Lower leg skin (tissue), 4 donors: Measurements from ENCODE around the gene TK2. TPM values are rescaled to one million over a fixed set of nuclear protein-coding genes. Genes with fewer than 3 reads are reported as not detected.
A peak's percentile ranks its signal among the peaks of the same experiment; 100 is the strongest.

Experiments used
- DNase-seq, 2 donors: peaks; one replicate each; pipeline ENCODE4 v3.0.0-alpha.2; 2019; ENCODE audit warnings: low spot score in 2 of 2
- H3K4me3 ChIP-seq: fragments of 200-600 bp; sonication (generic); 2 replicates; pipeline ENCODE4 v1.5.1; 2017; ENCODE audit warnings: mild to moderate bottlenecking, low read depth; ENCODE audit not compliant: poor library complexity, severe bottlenecking
- POLR2A ChIP-seq, 2 donors: fragments of 450-650 bp; IDR thresholded peaks; one replicate each; pipeline ENCODE4 v1.6.1; 2016 to 2017; ENCODE audit warnings: antibody characterized with exemption in 2 of 2, mild to moderate bottlenecking in 1 of 2, moderate library complexity in 1 of 2
- WGBS, 2 donors: methylation state at CpG; one replicate each; pipeline ENCODE4 v1.1.5; 2018; 5-methylcytosine and 5-hydroxymethylcytosine counted together
- intact Hi-C: fragments of 100-400 bp; cut with DNase I; formaldehyde crosslinking; loops from one replicate; pipeline ENCODE4 v1.15.0; 2023; ENCODE audit warnings: low total_unique reads
- total RNA-seq, 4 donors: library from RNA; depleted of rRNA; stranded (reverse); fragments of >200 nt; gene quantifications; one replicate each; pipeline ENCODE4 v1.1.0, GENCODE V29; 2016
- TF ChIP-seq, protein P1 (sequence below), 3 donors: fragments of 450-650 bp; IDR thresholded peaks; one replicate each; pipeline ENCODE4 v1.5.1; 2016; ENCODE audit warnings: antibody characterized with exemption in 3 of 3, mild to moderate bottlenecking in 3 of 3, moderate library complexity in 2 of 3

Gene TK2
- total RNA-seq, 4 donors from 2014 or later: 15.3 to 28.3 (median 22.6) TPM

DNA sequence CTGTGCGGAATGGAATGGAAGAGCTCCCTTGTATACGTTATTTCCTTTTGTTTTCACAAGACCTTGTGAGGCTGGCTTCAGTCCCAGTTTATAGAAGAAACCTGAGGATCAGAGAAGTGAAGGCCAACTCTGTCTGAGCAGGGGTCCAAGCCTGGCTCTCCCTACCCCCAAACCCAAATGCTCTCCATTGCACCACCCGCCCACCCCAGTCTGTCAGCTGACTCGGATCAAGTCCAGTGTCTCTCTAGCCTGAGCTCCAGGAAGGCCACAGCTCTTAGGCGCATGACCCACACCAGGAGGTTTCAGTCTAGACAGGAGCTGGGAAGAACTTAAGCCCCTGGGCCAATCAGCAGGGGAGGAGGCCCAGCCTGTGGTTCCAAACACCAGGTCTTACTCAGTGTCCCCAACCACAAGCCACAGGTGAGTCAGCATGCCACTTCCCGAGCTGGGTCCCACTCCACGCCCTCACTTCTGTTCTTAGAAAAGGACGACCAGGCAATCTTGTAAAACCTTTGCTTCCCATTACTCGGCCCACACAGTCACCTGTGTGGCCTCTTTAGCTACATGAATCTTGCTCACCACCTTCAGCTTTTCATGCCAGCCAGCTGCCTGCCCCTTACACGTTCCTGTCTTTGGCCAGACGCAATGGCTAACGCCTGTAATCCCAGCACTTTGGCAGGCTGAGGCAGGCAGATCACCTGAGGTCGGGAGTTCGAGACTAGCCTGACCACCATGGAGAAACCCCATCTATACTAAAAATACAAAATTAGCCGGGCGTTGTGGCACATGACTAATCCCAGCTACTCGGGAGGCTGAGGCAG is 27.8 kb downstream of the TK2 start:
- intact Hi-C loops: no loop called here
- WGBS, 2 donors: 71 to 74% methylated on average over 17 of the region's 17 CpGs
- no peak overlapping the region for H3K4me3 ChIP-seq
- TF ChIP-seq POLR2A (IDR thresholded peaks at IDR 0.05): no peak
- TF ChIP-seq, protein P1, sequence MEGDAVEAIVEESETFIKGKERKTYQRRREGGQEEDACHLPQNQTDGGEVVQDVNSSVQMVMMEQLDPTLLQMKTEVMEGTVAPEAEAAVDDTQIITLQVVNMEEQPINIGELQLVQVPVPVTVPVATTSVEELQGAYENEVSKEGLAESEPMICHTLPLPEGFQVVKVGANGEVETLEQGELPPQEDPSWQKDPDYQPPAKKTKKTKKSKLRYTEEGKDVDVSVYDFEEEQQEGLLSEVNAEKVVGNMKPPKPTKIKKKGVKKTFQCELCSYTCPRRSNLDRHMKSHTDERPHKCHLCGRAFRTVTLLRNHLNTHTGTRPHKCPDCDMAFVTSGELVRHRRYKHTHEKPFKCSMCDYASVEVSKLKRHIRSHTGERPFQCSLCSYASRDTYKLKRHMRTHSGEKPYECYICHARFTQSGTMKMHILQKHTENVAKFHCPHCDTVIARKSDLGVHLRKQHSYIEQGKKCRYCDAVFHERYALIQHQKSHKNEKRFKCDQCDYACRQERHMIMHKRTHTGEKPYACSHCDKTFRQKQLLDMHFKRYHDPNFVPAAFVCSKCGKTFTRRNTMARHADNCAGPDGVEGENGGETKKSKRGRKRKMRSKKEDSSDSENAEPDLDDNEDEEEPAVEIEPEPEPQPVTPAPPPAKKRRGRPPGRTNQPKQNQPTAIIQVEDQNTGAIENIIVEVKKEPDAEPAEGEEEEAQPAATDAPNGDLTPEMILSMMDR (IDR thresholded peaks at IDR 0.05): no peak
- DNase-seq: peak in 1 of 2 donors; percentile 88

DNA sequence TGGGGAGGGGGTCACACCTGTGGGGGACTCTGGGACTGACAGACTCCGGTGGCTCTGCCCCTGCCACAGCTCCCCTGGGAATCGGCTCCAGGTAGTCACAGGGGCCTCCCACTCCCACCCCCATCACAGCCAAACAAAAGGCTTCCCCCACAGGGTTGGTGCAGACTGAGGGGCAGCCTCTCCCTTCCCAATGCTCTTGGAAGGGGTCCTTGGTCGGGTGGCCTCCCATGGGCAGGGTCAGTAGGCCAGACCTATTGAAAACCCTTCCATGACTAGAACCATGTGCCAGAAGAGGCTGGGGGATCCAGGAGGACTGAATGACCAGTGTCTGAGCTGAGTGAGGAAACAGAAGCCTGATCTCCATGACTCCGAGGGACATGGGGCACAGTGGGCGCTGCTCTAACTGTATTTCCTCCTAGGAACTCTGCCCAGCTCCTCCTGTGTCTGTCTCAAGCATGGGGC is 28.6 kb downstream of the TK2 start:
- 77 to 87% methylated on average over 4 to 5 of the region's 5 CpGs for WGBS, 2 donors
- DNase-seq: peak in 1 of 2 donors; percentile 80
- no peak overlapping the region for H3K4me3 ChIP-seq
- intact Hi-C loops: no loop called here
- no peak for TF ChIP-seq POLR2A (IDR thresholded peaks at IDR 0.05)
- TF ChIP-seq, protein P1 (IDR thresholded peaks at IDR 0.05): no peak

DNA sequence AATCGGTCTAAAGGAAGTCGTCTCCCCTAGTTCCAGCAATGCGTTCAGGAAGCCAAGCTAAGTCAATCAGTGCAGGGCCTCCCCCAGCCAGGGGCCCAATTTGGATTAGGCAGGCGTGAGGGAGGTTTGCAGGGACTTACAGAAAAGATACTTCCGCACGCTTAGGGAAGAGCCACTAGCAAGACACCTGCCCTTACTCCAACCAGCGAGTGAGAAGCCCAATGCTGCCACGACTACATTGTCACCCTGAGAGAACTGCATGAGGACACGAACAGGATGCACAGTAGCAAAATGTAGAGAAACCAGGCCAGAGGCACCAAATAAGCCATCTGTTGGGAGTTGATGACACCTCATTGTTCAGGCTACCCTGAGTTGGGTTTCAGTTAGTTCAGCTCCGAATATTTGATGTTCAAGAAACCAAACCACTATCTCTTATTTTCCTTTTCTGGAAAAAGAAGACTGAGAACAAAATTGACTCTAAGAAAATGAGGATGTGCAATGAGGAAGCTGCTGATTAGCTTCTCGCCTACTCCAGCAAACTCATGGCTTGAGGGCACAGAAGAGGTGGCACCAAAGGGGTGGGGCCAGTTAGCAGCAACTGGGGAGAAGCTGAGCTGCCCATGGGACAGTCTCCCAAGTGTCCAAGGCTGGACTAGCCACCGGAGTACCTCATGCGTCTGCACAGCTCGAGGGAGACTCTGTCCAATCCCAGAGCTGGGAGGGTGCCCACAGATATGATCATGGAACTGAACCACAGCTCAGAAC is 29.3 kb downstream of the TK2 start:
- peak; percentile 67 to 90 for DNase-seq
- H3K4me3 ChIP-seq: no peak overlapping the region
- TF ChIP-seq POLR2A (IDR thresholded peaks at IDR 0.05): no peak
- TF ChIP-seq, protein P1 (IDR thresholded peaks at IDR 0.05): no peak
- intact Hi-C loops: no loop called here
- 75% methylated on average over 14 of the region's 14 CpGs for WGBS, 2 donors

DNA sequence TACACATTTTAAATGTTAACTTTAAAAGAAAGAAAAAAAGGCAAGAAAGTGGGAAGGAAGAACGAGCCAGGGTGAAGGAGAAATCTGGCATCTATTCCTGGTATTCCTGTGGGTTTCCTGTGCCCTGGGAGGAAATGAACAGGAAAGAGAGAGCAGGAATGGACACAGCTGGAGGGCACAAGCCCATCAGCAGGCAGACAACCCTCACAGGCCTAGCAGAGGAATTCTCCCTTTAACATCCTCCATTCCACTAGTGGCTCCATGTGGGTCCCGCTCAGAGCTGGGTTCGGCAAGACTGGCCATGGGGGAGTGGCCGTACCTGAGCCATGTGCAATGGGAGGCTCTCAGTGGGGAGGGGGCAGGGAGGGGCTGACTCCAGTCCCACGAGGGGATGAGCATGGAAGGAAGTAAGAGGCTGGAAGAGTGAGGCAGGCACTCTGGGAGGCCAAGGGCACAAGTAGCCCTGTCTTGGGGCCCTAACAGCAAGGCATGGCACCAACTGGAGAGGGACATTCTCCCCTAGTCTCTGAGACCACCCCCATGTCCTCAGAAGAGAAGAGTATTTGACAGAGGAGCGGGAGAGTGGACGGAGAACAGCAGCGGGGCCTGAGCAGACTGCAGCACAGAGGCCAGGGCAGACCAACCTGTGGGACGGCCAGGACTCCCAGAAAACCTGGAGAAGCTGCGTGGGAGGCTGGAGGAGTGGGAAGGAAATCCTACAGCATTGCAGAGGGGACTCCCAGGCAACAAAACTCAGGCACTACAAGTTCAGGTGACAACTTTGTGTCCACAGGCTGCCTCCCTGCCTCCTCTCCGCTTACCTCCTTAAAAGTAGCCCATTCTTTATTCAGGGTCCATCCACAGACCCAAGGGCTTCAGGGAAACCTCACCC is 30.2 kb downstream of the TK2 start:
- 79 to 87% methylated on average over 11 of the region's 11 CpGs for WGBS, 2 donors
- intact Hi-C loops: no loop called here
- peak in 1 of 2 donors; percentile 78 for DNase-seq
- TF ChIP-seq POLR2A (IDR thresholded peaks at IDR 0.05): no peak
- TF ChIP-seq, protein P1 (IDR thresholded peaks at IDR 0.05): no peak
- no peak overlapping the region for H3K4me3 ChIP-seq

DNA sequence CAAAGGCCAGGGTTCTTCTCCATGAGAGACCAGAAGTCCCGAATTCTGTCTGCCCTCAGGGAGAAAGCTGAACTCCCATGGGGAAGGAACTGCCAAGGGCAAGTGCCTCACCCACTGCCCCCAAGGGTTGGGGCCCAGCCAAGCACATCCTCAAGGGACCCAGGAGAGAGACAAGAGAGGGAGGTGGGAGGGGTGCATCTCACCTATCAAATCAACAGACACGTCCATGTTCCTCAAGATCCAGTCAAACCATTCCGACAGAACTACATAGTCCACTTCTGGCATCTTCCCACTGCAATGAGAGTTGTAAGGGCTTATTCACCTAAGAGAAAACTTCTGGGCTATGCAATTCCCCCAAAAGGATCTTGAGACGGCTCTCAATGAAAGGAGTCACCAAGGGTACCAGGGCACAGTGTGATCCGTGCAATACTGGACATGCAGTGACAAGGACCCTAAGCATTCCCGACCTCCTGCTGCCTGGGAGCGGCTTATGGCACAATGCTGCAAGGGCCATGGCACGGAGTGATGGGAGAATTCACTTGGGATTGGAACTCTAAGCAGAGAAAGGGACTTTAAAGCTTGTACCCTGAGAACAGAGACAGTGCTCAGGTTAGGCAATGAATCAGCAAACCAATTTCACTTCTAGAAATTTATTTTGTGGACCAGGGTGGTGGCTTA is 32.2 kb downstream of the TK2 start:
- DNase-seq: peak in 1 of 2 donors; percentile 85
- TF ChIP-seq POLR2A (IDR thresholded peaks at IDR 0.05): no peak
- WGBS, 2 donors: 73 to 75% methylated on average over 8 of the region's 8 CpGs
- H3K4me3 ChIP-seq: no peak overlapping the region
- intact Hi-C loops: no loop called here
